K562 (cell line): ENCODE results near the gene ARHGAP4. TPM values are rescaled to one million over a fixed set of nuclear protein-coding genes. Genes with fewer than 3 reads are reported as not detected.

Experiments used
- ATAC-seq: fragments of 200-7000 bp; cut with Tn5 transposase; 3 replicates; pipeline ENCODE4 v1.9.1; 2020; ENCODE audit warnings: moderate library complexity
- BruUV-seq: library from RNA; stranded (reverse); fragments of 400-500 nt; replicated peaks from 2 replicates; lab custom pipeline; 2021; lab: Mats Ljungman, UMichigan
- CTCF ChIA-PET: fragments of 300-600 bp; formaldehyde crosslinking; extraction: SDS; loops from one replicate; lab custom pipeline; 2021; ENCODE audit warnings: low intra/inter-chr PET ratio; lab: Yijun Ruan, JAX
- POLR2A ChIA-PET: fragments of 300-600, 350-650 bp; sonication (Branson Sonifier 250); formaldehyde crosslinking; extraction: SDS; loops from one replicate; lab custom pipeline; 2021; ENCODE audit warnings: antibody characterized with exemption, inconsistent platforms; lab: Yijun Ruan, JAX
- DNase-seq, 4 experiments: peaks; one replicate each; pipeline versions ENCODE4 v3.0.0 to v3.0.0-alpha.2; 2011 to 2018; ENCODE audit warnings: low spot score in 3 of 4, mixed read lengths in 3 of 4; ENCODE audit errors: extremely low read depth in 1 of 4
- FAIRE-seq: peaks from 2 replicates; lab custom pipeline; 2011; peaks lifted over from hg19 to GRCh38; lab: Jason Lieb, UNC
- H2AFZ ChIP-seq: 2 replicates; pipeline ENCODE4 v1.6.0; 2011; ENCODE audit warnings: low read depth, low read length, control low read depth, inconsistent platforms
- H3K27ac ChIP-seq: fragments of 200-600 bp; 3 replicates; pipeline ENCODE4 v1.8.0; 2011; ENCODE audit warnings: low read depth, mild to moderate bottlenecking, control low read depth, inconsistent platforms, low read length, moderate library complexity, mixed read lengths; ENCODE audit errors: extremely low read depth
- H3K27me3 ChIP-seq, 2 experiments: fragments of 300-600 bp in 1 of 2; 2 replicates in 1 of 2; 3 replicates in 1 of 2; pipeline versions ENCODE4 v1.6.0 to v1.8.0; 2011; ENCODE audit warnings: inconsistent platforms in 2 of 2, low read length in 2 of 2, mild to moderate bottlenecking in 1 of 2, mixed read lengths in 1 of 2, moderate library complexity in 1 of 2; ENCODE audit not compliant: control insufficient read depth in 2 of 2, insufficient read depth in 2 of 2
- H3K36me3 ChIP-seq: fragments of 300-600 bp; 3 replicates; pipeline ENCODE4 v1.8.0; 2011; ENCODE audit warnings: mild to moderate bottlenecking, low read length, inconsistent platforms; ENCODE audit not compliant: control insufficient read depth, insufficient read depth
- H3K4me1 ChIP-seq, 2 experiments: fragments of 200-600 bp in 1 of 2; replicated peaks in 1 of 2; 2 replicates in 1 of 2; 3 replicates in 1 of 2; pipeline versions ENCODE4 v1.5.1 to v1.8.0; 2011; ENCODE audit warnings: inconsistent platforms in 2 of 2, low read length in 2 of 2, mild to moderate bottlenecking in 1 of 2, mixed read lengths in 1 of 2, moderate library complexity in 1 of 2; ENCODE audit not compliant: control insufficient read depth in 2 of 2, insufficient read depth in 2 of 2
- H3K4me2 ChIP-seq: 2 replicates; pipeline ENCODE4 v1.6.1; 2011; ENCODE audit warnings: low read length, control low read depth, inconsistent platforms, mixed read lengths; ENCODE audit not compliant: insufficient read depth
- H3K4me3 ChIP-seq: fragments of 200-600 bp; sonication (generic), shearing (Covaris generic); 2 replicates; pipeline ENCODE4 v1.5.1; 2016; ENCODE audit warnings: control low read depth, inconsistent platforms
- H3K79me2 ChIP-seq: fragments of 200-600 bp; 3 replicates; pipeline ENCODE4 v1.8.0; 2011; ENCODE audit warnings: low read length, inconsistent platforms; ENCODE audit not compliant: control insufficient read depth, insufficient read depth
- H3K9ac ChIP-seq, 2 experiments: 2 replicates each; pipeline versions ENCODE4 v1.6.0 to v1.6.1; 2011; ENCODE audit warnings: low read depth in 2 of 2, low read length in 2 of 2, control low read depth in 1 of 2, inconsistent platforms in 1 of 2, mild to moderate bottlenecking in 1 of 2, mixed read lengths in 1 of 2; ENCODE audit not compliant: insufficient read depth in 1 of 2
- H3K9me1 ChIP-seq: one replicate; pipeline ENCODE4 v1.6.0; 2011; ENCODE audit warnings: inconsistent platforms, mild to moderate bottlenecking, low read length, moderate library complexity; ENCODE audit not compliant: control insufficient read depth, insufficient read depth
- H3K9me3 ChIP-seq: replicated peaks from 2 replicates; pipeline ENCODE4 v1.5.1; 2011; ENCODE audit warnings: low read depth, low read length, inconsistent platforms; ENCODE audit not compliant: control insufficient read depth, insufficient read depth
- H4K20me1 ChIP-seq: replicated peaks from 2 replicates; pipeline ENCODE4 v1.6.1; 2011; ENCODE audit warnings: low read length, inconsistent platforms, mixed read lengths; ENCODE audit not compliant: control insufficient read depth, insufficient read depth
- CBFA2T3 ChIP-seq: fragments of 450-650 bp; IDR thresholded peaks from 2 replicates; pipeline ENCODE4 v1.6.1; 2017
- CTCF ChIP-seq, 3 experiments: IDR thresholded peaks in 2 of 3; conservative IDR thresholded peaks in 1 of 3; 2 replicates each; pipeline ENCODE4 v1.5.1; 2011 to 2012; ENCODE audit warnings: low read length in 3 of 3, mild to moderate bottlenecking in 3 of 3, control low read depth in 2 of 3, improper control_type of control experiment in 1 of 3, inconsistent platforms in 1 of 3, low read depth in 1 of 3, mixed read lengths in 1 of 3, moderate library complexity in 1 of 3; ENCODE audit not compliant: insufficient read depth in 2 of 3
- RAD21 ChIP-seq, 2 experiments: fragments of 250-450 bp in 1 of 2; fragments of 450-650 bp in 1 of 2; sonication (Bioruptor Pico) in 1 of 2; formaldehyde crosslinking in 1 of 2; IDR thresholded peaks in 1 of 2; conservative IDR thresholded peaks in 1 of 2; 2 replicates each; pipeline versions ENCODE4 v1.4.0 to v1.8.0; 2020 to 2022; ENCODE audit warnings: mild to moderate bottlenecking in 2 of 2, moderate library complexity in 1 of 2
- RCOR1 ChIP-seq, 2 experiments: IDR thresholded peaks; 2 replicates each; pipeline ENCODE4 v1.6.1; 2012; ENCODE audit warnings: low read depth in 2 of 2, low read length in 2 of 2, borderline replicate concordance in 1 of 2, improper control_type of control experiment in 1 of 2
- TAL1 ChIP-seq: fragments of 450-650 bp; IDR thresholded peaks from 2 replicates; pipeline ENCODE4 v1.6.1; 2016; ENCODE audit warnings: mild to moderate bottlenecking
- VEZF1 ChIP-seq: fragments of 200-800 bp; sonication (Bioruptor generic); IDR thresholded peaks from 2 replicates; pipeline ENCODE4 v1.6.1; 2017; ENCODE audit warnings: missing genetic modification characterization, missing compliant biosample characterization
- ZNF57 ChIP-seq: fragments of 450-650 bp; formaldehyde crosslinking; IDR thresholded peaks from 2 replicates; pipeline ENCODE4 v1.4.0; 2020; ENCODE audit warnings: mild to moderate bottlenecking, moderate library complexity
- ZNF592 ChIP-seq: fragments of 450-650 bp; IDR thresholded peaks from 2 replicates; pipeline ENCODE4 v1.6.1; 2017; ENCODE audit warnings: antibody characterized with exemption, mild to moderate bottlenecking
- ZNF77 ChIP-seq: fragments of 250-450 bp; sonication (Bioruptor Pico); IDR thresholded peaks from 2 replicates; pipeline ENCODE4 v1.5.0; 2020
- WGBS: fragments of 100-300 bp; shearing (Covaris generic); methylation state at CpG from one replicate; pipeline ENCODE4 v1.1.6; 2016; ENCODE audit warnings: low coverage, mixed read lengths; ENCODE audit not compliant: insufficient coverage; ENCODE audit errors: missing lambda C conversion rate; 5-methylcytosine and 5-hydroxymethylcytosine counted together
- in situ Hi-C: fragments of 300-500 bp; cut with MboI; formaldehyde crosslinking; loops from 4 replicates; pipeline ENCODE4 v1.15.0; 2018; ENCODE audit warnings: inconsistent platforms, mixed read lengths
- intact Hi-C: fragments of 100-400 bp; cut with micrococcal nuclease; formaldehyde crosslinking; loops from 2 replicates; pipeline ENCODE4 v1.14.2; 2022
- polyA plus RNA-seq, 8 experiments: library from polyadenylated mRNA; depleted of rRNA in 4 of 8; stranded (reverse) in 5 of 8; unstranded in 3 of 8; fragments of >200 nt; fragmentation: Nextera tagmentation in 2 of 8; fragmentation: Illumina TruSeq in 1 of 8; extraction: Ambion mirVana in 2 of 8; extraction: Trizol in 1 of 8; gene quantifications; 2 replicates each; pipeline versions ENCODE4 v1.2.1 to v1.2.3, GENCODE V29; 2011 to 2014; ENCODE audit warnings: inconsistent platforms in 1 of 8, missing spikeins in 1 of 8
- total RNA-seq, 7 experiments: library from RNA; depleted of rRNA in 6 of 7; stranded (reverse); fragments of >200 nt in 6 of 7; fragmentation: Illumina TruSeq in 2 of 7; extraction: Trizol in 2 of 7; gene quantifications; 2 replicates each; pipeline versions ENCODE4 v1.2.1 to v1.2.3, GENCODE V29; 2011 to 2021; ENCODE audit warnings: low replicate concordance in 1 of 7
- TF ChIP-seq, protein P1 (sequence below), 2 experiments: fragments of 450-650 bp; conservative IDR thresholded peaks; 2 replicates each; pipeline ENCODE4 v1.6.1; 2017; ENCODE audit warnings: mild to moderate bottlenecking in 2 of 2, moderate library complexity in 2 of 2

ARHGAP4 gene
- total and polyA plus RNA-seq, 9 of the 15 experiments (the other 6 are each of a cell fraction or from before 2014, with no cell fraction given) = 0.30 to 81.8 (median 13.5) TPM

GRCh38 chrX:153968754-153969124 lies 42.7 kb upstream of the ARHGAP4 start:
- no peaks in the 10 kb centered on the region for H3K9me3 ChIP-seq
- WGBS = 2% methylated on average over 8 of the region's 12 CpGs
- peak overlapping the region; percentile 74 for H3K27ac ChIP-seq
- peaks cover 32 to 62% of the 10 kb centered on the region in 2 experiments for H3K4me1 ChIP-seq
- no TSS peak for BruUV-seq
- DNase-seq (peak in 2 of 4 experiments; percentile 38 to 75), ATAC-seq (peak; percentile 2; the same call in 1 of the 3 replicates), FAIRE-seq (peak; percentile 76)
- H2AFZ ChIP-seq = no peak overlapping the region
- ChIA-PET POLR2A (interaction anchor here (0.7 to 3.1 kb wide), 5 partner anchors 11 to 407 kb away, joined by 3 to 24 read pairs (median 17); no protein-coding TSS in a partner anchor), CTCF (no interaction called here)
- H3K27me3 ChIP-seq = no peaks in the 10 kb centered on the region
- peaks cover 58% of the 10 kb centered on the region; the same call in 2 of the 3 replicates for H3K36me3 ChIP-seq
- peak overlapping the region; percentile 84 for H3K4me3 ChIP-seq
- intact Hi-C loops (no loop called here), in situ Hi-C loops (no loop called here)
- peaks cover 5% of the 10 kb centered on the region for H3K9me1 ChIP-seq
- peaks cover 53% of the 10 kb centered on the region for H4K20me1 ChIP-seq
- H3K4me2 ChIP-seq = peak overlapping the region; percentile 86
- peaks cover 87% of the 10 kb centered on the region for H3K79me2 ChIP-seq
- peak overlapping the region; percentile 77 to 96 for H3K9ac ChIP-seq
- TF ChIP-seq RAD21 (CRISPR knock-in tag; conservative IDR thresholded peaks at IDR 0.05 in 1 of 2, IDR thresholded peaks at IDR 0.05 in 1 of 2) (peak in 1 of 2 experiments; percentile 18; a peak in 2 of 4 replicates), CBFA2T3 (peak; percentile 50), ZNF57 (no peak), CTCF (IDR thresholded peaks at IDR 0.05 in 2 of 3, conservative IDR thresholded peaks at IDR 0.05 in 1 of 3; ENCODE audit: insufficient read depth in 2 of 3, low read depth in 1 of 3, low read length in 3 of 3) (peak; percentile 23 to 41 (median 33); a peak in 5 of 6 replicates), VEZF1 (0 out of 2 replicates have a peak, but pooled peaks have one; percentile 19), ZNF77 (CRISPR knock-in tag) (no peak), TAL1 (peak; percentile 13; the same call in 1 of the 2 replicates), RCOR1 (IDR thresholded peaks at IDR 0.05; ENCODE audit: borderline replicate concordance in 1 of 2, low read depth in 2 of 2, low read length in 2 of 2) (no peak), ZNF592 (0 out of 2 replicates have a peak, but pooled peaks have one; percentile 19)
- TF ChIP-seq, protein P1, sequence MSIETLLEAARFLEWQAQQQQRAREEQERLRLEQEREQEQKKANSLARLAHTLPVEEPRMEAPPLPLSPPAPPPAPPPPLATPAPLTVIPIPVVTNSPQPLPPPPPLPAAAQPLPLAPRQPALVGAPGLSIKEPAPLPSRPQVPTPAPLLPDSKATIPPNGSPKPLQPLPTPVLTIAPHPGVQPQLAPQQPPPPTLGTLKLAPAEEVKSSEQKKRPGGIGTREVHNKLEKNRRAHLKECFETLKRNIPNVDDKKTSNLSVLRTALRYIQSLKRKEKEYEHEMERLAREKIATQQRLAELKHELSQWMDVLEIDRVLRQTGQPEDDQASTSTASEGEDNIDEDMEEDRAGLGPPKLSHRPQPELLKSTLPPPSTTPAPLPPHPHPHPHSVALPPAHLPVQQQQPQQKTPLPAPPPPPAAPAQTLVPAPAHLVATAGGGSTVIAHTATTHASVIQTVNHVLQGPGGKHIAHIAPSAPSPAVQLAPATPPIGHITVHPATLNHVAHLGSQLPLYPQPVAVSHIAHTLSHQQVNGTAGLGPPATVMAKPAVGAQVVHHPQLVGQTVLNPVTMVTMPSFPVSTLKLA (conservative IDR thresholded peaks at IDR 0.05) = 0 out of 4 replicates have a peak, but pooled peaks of 1 of the 2 experiments have one; percentile 12
